ENCODE results near the gene MRPS18A.
A peak's percentile ranks its signal among the peaks of the same experiment; 100 is the strongest.

The MRPS18A gene

DNA sequence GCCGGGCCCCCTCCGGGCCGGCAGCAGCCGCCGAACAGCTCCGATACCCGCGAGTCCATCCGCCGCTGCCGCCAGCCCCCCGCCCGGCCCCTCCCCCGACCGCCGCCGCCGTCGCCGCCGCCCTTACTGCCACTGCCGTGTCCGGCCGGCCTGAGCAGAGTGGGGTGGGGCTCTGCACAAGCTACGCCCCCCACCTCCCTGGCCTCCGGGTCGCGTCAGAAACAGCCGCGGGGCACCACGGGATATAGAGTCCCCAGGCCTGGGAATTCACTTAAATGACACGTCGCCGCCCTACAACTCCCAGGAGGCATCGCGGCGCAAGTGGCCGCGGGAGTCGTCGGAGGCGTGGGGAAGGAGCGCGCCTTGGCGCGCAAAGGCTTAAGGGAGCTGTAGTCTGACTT lies 58.5 kb downstream of the MRPS18A start, which contains the start of gene GTPBP2:
Gene GTPBP2, minus strand, starts transcription at position 161 of the 401 bp plus-strand sequence. Its CDS starts 102 bp downstream, at position 59.
- DNase-seq (ENCODE audit: low spot score), result peak; percentile 97
- TF ChIP-seq, protein P1, sequence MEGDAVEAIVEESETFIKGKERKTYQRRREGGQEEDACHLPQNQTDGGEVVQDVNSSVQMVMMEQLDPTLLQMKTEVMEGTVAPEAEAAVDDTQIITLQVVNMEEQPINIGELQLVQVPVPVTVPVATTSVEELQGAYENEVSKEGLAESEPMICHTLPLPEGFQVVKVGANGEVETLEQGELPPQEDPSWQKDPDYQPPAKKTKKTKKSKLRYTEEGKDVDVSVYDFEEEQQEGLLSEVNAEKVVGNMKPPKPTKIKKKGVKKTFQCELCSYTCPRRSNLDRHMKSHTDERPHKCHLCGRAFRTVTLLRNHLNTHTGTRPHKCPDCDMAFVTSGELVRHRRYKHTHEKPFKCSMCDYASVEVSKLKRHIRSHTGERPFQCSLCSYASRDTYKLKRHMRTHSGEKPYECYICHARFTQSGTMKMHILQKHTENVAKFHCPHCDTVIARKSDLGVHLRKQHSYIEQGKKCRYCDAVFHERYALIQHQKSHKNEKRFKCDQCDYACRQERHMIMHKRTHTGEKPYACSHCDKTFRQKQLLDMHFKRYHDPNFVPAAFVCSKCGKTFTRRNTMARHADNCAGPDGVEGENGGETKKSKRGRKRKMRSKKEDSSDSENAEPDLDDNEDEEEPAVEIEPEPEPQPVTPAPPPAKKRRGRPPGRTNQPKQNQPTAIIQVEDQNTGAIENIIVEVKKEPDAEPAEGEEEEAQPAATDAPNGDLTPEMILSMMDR (IDR thresholded peaks at IDR 0.05; ENCODE audit: extremely low read depth, insufficient read depth, missing control alignments), result no peak
- in situ Hi-C loops (cut with MboI; ENCODE audit: low pct_unique_long_range_greater_than_20kb, low sequenced_read_pairs, unreplicated experiment), result no loop called here

DNA sequence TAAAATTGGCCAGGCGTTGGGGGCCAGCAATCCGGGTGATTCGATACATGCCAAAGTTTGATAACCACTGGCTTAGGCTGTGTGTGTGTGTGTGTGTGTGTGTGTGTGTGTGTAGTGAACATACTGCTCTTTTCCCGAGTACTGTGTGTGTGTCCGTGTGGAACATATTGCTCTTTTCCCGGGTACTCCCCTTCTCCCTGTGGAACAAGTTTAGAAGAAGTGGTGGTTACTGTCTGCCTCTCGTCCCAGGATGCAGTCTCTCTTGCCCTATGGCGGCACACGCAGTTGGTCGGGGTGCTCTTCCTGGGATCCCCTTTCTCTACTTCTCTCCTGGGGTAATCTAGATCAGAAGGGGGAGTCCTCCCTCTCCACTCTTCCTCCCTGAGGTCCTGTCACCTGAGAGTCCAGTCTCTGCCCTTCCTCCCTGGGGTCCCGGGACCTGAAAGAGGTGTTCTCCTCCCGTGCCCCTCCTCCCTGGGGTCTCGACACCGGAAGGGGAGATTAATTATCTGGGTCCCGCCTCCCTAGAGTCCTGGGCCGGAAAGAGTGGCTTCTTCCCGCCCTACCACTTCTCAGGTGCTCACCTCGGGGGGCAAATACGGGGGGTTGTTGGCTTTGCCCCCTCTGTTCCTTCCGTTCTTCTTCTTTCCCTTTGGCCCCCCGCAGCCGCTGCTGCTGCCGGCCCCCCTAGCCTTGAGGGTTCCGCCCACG lies 59.0 kb downstream of the MRPS18A start:
- peak; percentile 73 for DNase-seq (ENCODE audit: low spot score)
- in situ Hi-C loops (cut with MboI; ENCODE audit: low pct_unique_long_range_greater_than_20kb, low sequenced_read_pairs, unreplicated experiment), result no loop called here
- TF ChIP-seq, protein P1 (IDR thresholded peaks at IDR 0.05; ENCODE audit: extremely low read depth, insufficient read depth, missing control alignments), result no peak

DNA sequence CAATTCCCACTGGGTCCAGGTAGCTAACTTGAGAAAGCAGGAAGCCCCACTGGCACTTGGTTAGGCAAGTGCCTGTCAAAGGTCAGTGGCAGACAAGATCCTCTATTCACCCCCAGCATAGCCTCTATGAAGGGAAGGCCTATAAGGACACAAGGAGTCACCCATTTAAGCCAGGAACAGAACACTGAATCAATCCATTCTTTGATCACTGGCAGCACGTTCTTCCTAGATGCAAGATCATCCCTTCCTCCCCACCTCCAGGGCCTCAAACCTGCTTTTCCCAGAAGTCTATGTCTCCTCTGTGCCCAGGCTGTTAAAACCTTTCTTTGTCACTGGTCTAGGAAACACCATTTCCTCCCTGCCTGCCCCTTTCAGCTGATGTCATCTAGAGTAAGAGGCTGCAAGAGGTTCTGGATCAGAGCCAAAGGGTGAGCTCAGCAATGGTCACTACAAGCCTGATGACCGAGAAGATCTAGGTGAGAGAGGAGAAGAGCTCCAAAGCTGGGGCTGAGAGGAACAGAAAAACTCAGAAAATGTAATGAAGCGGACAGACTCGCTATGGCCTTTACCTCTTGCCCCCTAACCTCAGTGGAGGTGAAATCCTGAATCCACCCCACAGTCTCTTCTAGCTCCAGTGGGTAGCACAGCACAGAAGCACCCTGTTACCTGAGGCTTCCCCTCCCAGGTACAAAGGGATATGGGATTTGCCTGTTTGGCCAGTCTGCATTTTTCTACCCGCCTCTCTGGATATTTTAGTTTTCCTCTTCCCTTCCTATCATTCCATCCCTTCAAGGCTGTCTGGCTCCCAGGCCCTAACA lies 60.4 kb downstream of the MRPS18A start:
- TF ChIP-seq, protein P1 (IDR thresholded peaks at IDR 0.05; ENCODE audit: extremely low read depth, insufficient read depth, missing control alignments), result no peak
- peak; percentile 44 for DNase-seq (ENCODE audit: low spot score)
- in situ Hi-C loops (cut with MboI; ENCODE audit: low pct_unique_long_range_greater_than_20kb, low sequenced_read_pairs, unreplicated experiment), result no loop called here

DNA sequence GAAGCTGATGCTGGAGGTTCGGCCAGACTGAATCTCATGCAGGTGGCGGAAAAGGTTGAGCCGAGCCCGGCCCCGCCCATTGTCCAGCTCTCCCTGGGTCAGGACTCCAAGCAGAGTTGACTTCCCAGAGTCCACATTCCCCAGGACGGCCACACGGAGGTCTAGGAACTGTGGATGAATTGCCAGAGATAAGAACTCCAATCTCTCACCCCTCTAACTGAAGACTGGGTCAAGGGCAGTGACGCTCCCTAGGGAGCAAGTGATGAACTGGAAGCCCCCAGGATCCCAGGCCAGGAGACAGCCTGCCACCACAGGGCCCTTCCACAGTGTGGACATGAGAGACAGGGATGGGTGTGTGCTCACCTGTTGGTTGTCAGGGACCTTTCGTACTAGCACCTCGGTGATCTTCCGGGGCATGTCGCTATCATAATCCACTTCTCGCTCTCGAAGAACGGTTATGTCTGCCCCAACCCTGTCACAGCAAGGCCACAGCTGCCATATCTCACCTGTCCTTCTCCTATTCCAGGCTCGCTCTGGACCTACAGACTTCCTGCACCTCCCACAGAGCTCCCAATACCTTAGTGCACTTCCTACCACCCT lies 62.1 kb downstream of the MRPS18A start:
- in situ Hi-C loops (cut with MboI; ENCODE audit: low pct_unique_long_range_greater_than_20kb, low sequenced_read_pairs, unreplicated experiment), result no loop called here
- DNase-seq (ENCODE audit: low spot score), result no peak
- TF ChIP-seq, protein P1 (IDR thresholded peaks at IDR 0.05; ENCODE audit: extremely low read depth, insufficient read depth, missing control alignments), result no peak

DNA sequence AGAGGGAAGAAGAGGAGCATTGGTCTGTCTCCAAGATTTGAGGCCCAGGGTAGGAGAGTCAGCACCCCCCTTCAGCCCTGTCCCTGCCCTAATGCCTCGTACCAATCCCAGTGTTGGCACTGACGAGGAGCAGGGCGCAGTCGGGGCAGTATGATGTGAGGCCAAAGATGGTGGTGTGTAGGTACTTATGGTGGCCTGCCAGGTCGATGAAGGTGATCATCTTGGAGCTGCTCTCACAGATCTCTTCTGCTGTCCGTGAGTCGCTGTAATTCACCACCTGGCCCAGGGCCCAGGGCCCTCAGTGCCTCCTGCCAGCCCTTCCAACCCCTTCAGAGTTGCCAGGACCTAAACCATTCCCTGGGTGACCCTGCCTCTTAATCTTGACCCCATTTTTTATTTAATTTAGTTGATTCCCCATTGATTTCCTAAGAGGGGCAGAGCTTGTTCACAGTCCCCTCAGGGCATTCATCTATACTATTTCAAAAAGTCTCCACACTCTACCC lies 62.8 kb downstream of the MRPS18A start:
- TF ChIP-seq, protein P1 (IDR thresholded peaks at IDR 0.05; ENCODE audit: extremely low read depth, insufficient read depth, missing control alignments), result no peak
- in situ Hi-C loops (cut with MboI; ENCODE audit: low pct_unique_long_range_greater_than_20kb, low sequenced_read_pairs, unreplicated experiment), result no loop called here
- DNase-seq (ENCODE audit: low spot score), result no peak
